ENCODE data around the gene GPC5. TPM values are rescaled to one million over a fixed set of nuclear protein-coding genes. Genes with fewer than 3 reads are reported as not detected.

The GPC5 gene
- total RNA-seq, 1 donor from 2014 or later, result 10.2 TPM

DNA sequence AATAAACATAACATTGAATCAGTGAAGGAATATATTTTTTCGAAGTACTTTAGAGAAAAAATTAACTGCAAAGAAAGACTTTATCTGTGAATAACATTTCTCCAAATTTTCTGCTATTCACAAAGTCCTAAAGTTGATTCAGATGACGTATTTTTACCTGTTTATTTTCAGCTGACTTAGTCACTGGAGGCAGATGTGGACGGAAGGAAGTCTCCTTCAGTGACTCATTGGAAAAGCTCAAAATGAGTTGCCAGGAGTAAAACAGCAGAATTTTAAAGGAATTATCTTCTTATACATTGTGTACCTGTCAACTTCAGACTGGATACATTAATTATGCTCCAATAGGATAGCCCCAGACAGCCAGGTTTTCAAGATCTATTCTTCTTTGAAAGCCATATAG is 1148.8 kb downstream of the GPC5 start:
- H3K4me3 Mint-ChIP-seq (ENCODE audit: unreplicated experiment), result no peak overlapping the region
- H3K27me3 Mint-ChIP-seq (ENCODE audit: unreplicated experiment), result no peaks in the 10 kb centered on the region
- H3K27ac Mint-ChIP-seq (ENCODE audit: unreplicated experiment), result no peak overlapping the region

DNA sequence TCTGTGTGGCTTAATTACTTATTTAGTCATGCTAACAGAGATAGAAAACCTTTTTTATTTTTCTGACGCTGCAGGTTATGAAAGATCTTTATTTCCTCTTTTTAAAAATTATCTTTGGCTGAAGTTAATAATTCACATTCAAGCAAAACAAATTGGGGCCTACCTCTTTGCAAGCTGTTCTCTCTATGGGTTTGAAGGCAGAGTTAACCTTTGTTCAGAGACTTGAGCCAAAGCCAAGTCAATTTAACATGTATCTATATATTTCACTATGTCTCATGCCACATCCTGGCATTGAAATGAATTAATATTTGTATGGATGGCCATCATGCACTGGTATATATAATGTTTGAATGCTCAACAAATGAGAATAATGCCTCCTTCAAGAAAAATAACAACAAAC is 1150.9 kb downstream of the GPC5 start:
- no peaks in the 10 kb centered on the region for H3K36me3 Mint-ChIP-seq (ENCODE audit: unreplicated experiment)
- H3K9me3 Mint-ChIP-seq (ENCODE audit: unreplicated experiment), result no peaks in the 10 kb centered on the region
- no peak for TF ChIP-seq CTCF (IDR thresholded peaks at IDR 0.05; ENCODE audit: partially characterized antibody, unreplicated experiment)

More for the DNA sequence above, 1148.8 kb downstream of the GPC5 start:
- TF ChIP-seq CTCF (IDR thresholded peaks at IDR 0.05; ENCODE audit: partially characterized antibody, unreplicated experiment), result no peak
- Mint-ChIP-seq H3K4me1 (ENCODE audit: low read depth, unreplicated experiment) (peaks cover 2% of the 10 kb centered on the region), H3K36me3 (ENCODE audit: unreplicated experiment) (no peaks in the 10 kb centered on the region), H3K9me3 (ENCODE audit: unreplicated experiment) (no peaks in the 10 kb centered on the region)
- DNase-seq, result no peak

GRCh38 chr13:92553470-92554114 is 1155.2 kb downstream of the GPC5 start:
- peaks cover 2% of the 10 kb centered on the region for H3K4me1 Mint-ChIP-seq (ENCODE audit: low read depth, unreplicated experiment)
- DNase-seq, result no peak
- no peak for TF ChIP-seq CTCF (IDR thresholded peaks at IDR 0.05; ENCODE audit: partially characterized antibody, unreplicated experiment)
- no peaks in the 10 kb centered on the region for H3K27me3 Mint-ChIP-seq (ENCODE audit: unreplicated experiment)
- no peaks in the 10 kb centered on the region for H3K36me3 Mint-ChIP-seq (ENCODE audit: unreplicated experiment)
- no peaks in the 10 kb centered on the region for H3K9me3 Mint-ChIP-seq (ENCODE audit: unreplicated experiment)
- H3K4me3 Mint-ChIP-seq (ENCODE audit: unreplicated experiment), result no peak overlapping the region
- H3K27ac Mint-ChIP-seq (ENCODE audit: unreplicated experiment), result no peak overlapping the region

More for the DNA sequence above, 1150.9 kb downstream of the GPC5 start:
- Mint-ChIP-seq H3K27ac (ENCODE audit: unreplicated experiment) (no peak overlapping the region), H3K27me3 (ENCODE audit: unreplicated experiment) (no peaks in the 10 kb centered on the region), H3K4me3 (ENCODE audit: unreplicated experiment) (no peak overlapping the region), H3K4me1 (ENCODE audit: low read depth, unreplicated experiment) (peaks cover 2% of the 10 kb centered on the region)
- DNase-seq, result no peak

DNA sequence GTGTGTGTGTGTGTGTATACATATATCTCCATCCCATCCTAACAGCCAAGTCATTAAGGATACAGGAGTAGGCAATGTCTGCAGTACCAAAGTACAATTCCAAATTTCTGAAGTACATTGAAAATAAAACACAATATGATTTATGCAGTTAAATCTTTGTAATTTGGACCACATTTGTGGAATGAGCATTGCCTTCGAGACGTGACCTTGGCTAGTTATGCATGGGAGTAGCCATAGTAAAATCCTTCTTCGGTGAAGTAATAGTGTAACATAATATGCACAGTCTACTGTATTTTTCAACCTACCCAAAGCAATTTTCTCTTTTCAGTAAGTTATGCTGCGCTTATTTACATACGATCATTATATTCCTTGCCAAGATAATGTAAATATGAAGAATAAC is 1162.5 kb downstream of the GPC5 start:
- Mint-ChIP-seq H3K27me3 (ENCODE audit: unreplicated experiment) (no peaks in the 10 kb centered on the region), H3K4me3 (ENCODE audit: unreplicated experiment) (no peak overlapping the region), H3K9me3 (ENCODE audit: unreplicated experiment) (no peaks in the 10 kb centered on the region), H3K36me3 (ENCODE audit: unreplicated experiment) (no peaks in the 10 kb centered on the region), H3K4me1 (ENCODE audit: low read depth, unreplicated experiment) (peaks cover 4% of the 10 kb centered on the region), H3K27ac (ENCODE audit: unreplicated experiment) (no peak overlapping the region)
- no peak for TF ChIP-seq CTCF (IDR thresholded peaks at IDR 0.05; ENCODE audit: partially characterized antibody, unreplicated experiment)
- no peak for DNase-seq

- Mint-ChIP-seq H3K36me3 (ENCODE audit: unreplicated experiment) (no peaks in the 10 kb centered on the region), H3K27ac (ENCODE audit: unreplicated experiment) (no peak overlapping the region), H3K27me3 (ENCODE audit: unreplicated experiment) (peaks cover 6% of the 10 kb centered on the region), H3K4me3 (ENCODE audit: unreplicated experiment) (no peak overlapping the region), H3K4me1 (ENCODE audit: low read depth, unreplicated experiment) (peaks cover 33% of the 10 kb centered on the region), H3K9me3 (ENCODE audit: unreplicated experiment) (peaks cover 8% of the 10 kb centered on the region)
- no peak for DNase-seq
- TF ChIP-seq CTCF (IDR thresholded peaks at IDR 0.05; ENCODE audit: partially characterized antibody, unreplicated experiment), result no peak
These were observed 1166.5 kb downstream of the GPC5 start for GRCh38 chr13:92564942-92565341.

Measured in glutamatergic neuron (in vitro differentiated cells).